Anterior cingulate cortex (tissue), 58 donors: Measurements from ENCODE around the gene SMCO2.
A peak's percentile ranks its signal among the peaks of the same experiment; 100 is the strongest.

Source experiments
- DNase-seq, 58 donors: peaks; one replicate each; lab custom pipeline; 2025; lab: John Stamatoyannopoulos, UW

Gene SMCO2

DNA sequence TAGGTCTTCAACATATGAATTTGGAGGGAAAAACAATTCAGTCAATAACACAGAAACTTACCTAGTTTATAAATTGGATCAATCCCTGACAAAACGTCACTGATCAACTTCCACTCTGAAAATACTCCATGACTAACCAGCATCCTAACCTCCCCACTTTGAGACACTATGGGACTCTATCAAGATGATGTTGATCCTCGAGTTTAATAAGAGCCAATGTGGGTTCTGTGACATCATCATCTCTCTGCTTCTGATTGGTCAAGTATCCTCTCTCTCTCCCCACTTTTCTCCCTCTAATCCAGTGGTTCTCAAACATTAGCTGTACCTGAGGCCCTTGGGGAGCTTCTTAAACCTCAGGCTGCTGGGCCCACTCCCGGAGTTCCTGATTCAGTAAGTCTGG is at the start of gene SMCO2:
SMCO2 (plus strand) TSS at position 301 of the 400 bp plus-strand sequence. CDS start 23,896 bp downstream, outside the sequence.
- no peak for DNase-seq

DNA sequence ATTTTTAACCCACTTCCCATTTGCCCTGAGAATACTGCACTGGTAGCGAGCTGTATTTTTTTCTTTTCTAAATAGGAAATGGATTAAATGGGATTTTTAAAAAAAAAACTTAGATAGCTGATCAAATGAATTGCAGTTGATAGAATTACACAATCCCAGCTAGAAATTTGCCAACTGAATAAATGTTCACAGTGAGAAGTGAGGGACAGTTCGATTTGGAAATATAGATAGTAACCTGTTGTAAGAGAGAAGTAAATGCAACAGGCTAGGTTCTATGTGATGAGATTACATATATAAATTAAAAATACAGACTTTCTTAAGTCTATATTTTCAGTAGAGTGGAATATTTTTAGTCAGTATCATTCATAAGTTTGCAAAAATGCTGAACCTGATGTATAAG is 48.1 kb upstream of the SMCO2 start:
- no peak for DNase-seq

DNA sequence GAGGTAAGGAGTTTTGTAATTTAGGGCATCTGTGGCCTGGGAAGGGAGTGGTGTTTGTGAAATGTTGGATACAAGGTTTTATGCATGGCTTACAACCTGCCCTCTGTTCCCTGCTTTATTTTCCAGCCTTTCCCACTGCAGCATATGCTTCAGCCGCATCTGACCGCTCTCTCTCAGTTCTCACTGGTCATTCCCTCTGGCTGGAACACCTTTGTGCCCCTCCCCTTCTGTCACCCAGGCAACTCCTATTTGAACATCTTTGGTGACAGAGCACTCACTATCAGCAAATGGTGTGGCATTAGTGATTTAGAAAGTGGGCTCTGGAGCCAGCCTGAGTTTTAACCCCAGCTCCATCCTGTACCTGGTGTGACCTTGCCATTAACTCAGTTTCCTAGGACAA is 47.5 kb upstream of the SMCO2 start:
- no peak for DNase-seq

- no peak for DNase-seq
Measured at GRCh38 chr12:27400856-27401354, 45.6 kb upstream of the SMCO2 start.

- no peak for DNase-seq
Measured at GRCh38 chr12:27412047-27412446, 34.5 kb upstream of the SMCO2 start.

- peak in 1 of 58 donors; percentile 2 for DNase-seq
Measured at GRCh38 chr12:27422697-27423096, 23.8 kb upstream of the SMCO2 start.

- DNase-seq: peak in 9 of 58 donors; percentile 1 to 55 (median 4)
Measured at GRCh38 chr12:27424631-27425230, 21.8 kb upstream of the SMCO2 start.

DNA sequence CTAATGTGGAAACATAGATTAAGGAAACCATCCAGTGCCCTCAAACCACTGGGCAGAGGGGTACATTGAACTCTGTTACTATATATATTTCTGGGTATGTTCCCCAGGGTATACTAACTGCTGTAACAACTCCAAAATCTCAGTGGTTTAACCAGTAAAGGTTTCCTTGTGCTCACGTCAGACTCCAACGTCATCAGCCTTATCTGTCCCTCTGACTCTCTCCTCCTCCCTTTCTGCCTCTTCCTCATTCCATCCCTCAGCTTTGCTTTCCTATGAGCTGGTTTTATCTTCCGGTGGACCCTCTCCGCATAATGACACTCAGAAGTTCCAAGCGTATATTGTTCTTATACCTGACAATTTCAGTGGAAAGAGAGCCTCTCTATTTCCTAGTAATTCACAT is 21.2 kb upstream of the SMCO2 start:
- no peak for DNase-seq

DNA sequence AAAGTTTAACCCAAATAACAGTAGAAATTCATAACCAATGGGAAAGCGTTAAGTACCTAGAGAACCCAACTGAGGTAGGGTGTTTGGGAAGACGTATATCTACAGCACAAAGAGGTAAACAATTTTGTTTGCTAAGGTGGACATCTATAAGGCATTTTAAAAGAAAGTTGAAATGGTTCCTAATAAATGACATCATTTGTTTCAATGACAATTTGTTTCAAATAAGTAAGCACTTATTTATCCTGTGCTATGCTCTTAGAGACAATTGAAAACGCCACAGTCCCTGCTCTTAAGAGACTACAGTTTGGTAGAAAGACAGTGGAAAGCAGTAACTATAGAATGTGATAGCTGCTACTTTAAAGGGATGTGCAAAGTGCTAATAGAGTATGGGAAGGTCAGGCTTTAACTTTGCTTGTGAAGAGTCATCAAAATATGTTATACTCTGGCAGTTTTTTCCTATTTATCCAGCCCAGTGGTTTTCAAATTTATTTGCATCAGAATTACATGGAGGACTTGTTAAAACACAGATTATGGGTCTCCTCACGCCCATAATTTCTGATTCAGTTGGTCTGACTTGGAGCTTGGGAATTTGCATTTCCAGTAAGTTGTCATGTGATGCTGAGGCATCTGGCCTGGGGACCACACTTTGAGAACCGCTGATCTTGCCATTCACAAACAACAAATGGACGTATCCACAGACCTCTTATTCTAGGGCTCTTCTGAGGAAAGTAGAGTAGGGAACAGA is 19.6 kb upstream of the SMCO2 start:
- DNase-seq: no peak

- DNase-seq: no peak
Measured at GRCh38 chr12:27427824-27428223, 18.7 kb upstream of the SMCO2 start.

GRCh38 chr12:27428466-27428865 is 18.1 kb upstream of the SMCO2 start:
- no peak for DNase-seq

DNA sequence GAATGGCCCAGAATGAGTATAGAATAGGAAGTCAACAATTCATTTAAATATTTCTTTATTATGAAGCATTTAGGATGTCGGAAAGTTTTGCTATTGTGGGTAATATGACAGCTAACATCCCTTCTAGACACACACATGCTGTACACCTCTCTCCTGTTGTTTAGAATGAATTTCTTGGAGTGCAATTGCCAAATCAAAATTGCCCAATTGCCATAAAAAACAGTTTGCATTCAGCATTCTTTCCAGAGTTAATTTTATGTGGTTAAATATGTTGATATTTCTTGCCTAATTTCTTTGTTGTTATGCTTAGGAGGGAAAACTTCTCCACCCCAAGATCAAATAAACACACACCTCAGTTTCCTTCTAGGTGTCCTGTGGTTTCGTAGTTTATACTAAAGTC is 16.9 kb upstream of the SMCO2 start:
- no peak for DNase-seq

GRCh38 chr12:27431185-27431584 is 15.4 kb upstream of the SMCO2 start:
- no peak for DNase-seq

- DNase-seq: peak in 23 of 58 donors; percentile 1 to 32 (median 8)
Measured at GRCh38 chr12:27434673-27435565, 11.6 kb upstream of the SMCO2 start.

DNA sequence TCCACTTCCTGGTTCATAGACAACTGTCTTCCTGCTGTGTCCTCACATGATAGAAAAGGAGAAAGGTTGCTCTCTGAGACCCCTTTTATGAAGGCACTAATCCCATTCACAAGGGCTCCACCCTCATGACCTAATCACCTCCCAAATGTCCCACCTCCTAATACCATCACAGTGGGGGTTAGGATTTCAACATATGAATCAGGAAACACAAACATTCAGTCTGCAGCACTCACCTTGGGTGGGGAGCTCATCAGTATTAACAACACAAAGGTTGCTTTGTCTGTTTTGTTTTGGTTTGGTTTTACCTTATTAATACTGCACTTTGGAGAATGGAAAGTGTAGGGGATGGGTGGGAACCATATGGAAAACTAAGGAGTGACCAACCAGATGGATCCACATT is 10.5 kb upstream of the SMCO2 start:
- no peak for DNase-seq

- no peak for DNase-seq
Measured at GRCh38 chr12:27436768-27437167, 9.8 kb upstream of the SMCO2 start.

- DNase-seq: no peak
Measured at GRCh38 chr12:27437839-27438238, 8.7 kb upstream of the SMCO2 start.

- no peak for DNase-seq
Measured at GRCh38 chr12:27447761-27448160, 1.2 kb downstream of the SMCO2 start.

GRCh38 chr12:27449026-27449425 is 2.5 kb downstream of the SMCO2 start:
- DNase-seq: no peak

- no peak for DNase-seq
Measured at GRCh38 chr12:27449893-27450534, 3.5 kb downstream of the SMCO2 start.
